GM18858 (cell line): ENCODE data around the gene CYP8B1.

ENCODE experiments used
- ATAC-seq: cut with Tn5 transposase; IDR thresholded peaks from one replicate; pipeline ENCODE4 v1.9.1; 2021; ENCODE audit not compliant: unreplicated experiment

The CYP8B1 gene

DNA sequence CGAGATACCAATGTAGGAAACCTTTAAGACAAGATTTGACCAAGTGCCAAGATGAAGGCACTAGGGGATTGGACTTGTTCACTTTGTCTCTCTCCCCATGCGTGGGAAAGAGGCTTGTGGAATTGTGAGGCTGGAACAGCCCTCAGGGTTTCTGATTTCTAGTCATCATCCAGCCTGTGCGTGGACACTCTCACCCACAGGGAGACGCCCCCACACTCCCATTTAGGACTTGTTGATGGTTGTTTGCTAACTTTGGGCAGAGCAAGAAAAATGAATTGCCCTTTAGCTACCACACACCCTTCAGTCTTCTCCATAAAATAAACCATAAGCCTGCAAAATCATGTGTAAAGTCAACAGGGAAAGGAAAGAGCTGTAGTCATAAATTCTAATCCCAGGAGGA lies 48.0 kb downstream of the CYP8B1 start:
- no peak for ATAC-seq

DNA sequence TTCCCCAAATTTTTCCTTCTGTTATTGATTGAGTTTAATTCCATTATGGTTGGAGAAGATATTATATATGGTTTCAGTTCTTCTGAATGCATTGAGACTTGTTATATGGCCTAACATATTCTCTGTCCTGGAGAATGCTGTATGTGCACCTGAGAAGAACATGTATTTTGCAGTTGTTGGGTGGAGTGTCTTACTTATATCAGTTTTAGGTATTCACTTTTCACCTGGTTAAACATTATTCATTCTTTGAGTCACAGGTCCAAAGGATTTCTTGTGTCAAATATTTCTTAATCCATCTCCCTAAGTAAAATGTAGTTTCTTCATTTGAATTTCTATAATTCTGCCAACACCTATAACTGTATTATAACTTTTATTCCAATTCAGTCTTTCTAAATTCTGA lies 48.7 kb downstream of the CYP8B1 start:
- no peak for ATAC-seq

DNA sequence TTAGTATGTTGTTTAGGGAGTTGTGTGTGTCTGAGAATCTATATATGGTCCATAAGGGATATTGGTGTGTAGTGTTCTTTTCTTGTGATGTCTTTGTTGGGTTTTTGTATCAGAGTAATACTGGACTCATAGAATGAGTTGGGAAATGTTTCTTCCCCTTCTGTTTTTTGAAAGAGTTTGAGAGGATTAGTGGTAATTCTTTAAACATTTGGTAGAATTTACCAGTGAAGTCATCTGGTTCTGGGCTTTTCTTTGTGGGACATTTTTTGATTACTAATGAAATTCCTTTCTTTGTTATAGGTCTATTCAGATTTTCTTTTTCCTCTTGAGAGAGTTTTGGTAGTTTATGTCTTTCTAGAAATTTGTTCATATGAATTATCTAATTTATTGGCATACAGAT lies 49.5 kb downstream of the CYP8B1 start:
- no peak for ATAC-seq

DNA sequence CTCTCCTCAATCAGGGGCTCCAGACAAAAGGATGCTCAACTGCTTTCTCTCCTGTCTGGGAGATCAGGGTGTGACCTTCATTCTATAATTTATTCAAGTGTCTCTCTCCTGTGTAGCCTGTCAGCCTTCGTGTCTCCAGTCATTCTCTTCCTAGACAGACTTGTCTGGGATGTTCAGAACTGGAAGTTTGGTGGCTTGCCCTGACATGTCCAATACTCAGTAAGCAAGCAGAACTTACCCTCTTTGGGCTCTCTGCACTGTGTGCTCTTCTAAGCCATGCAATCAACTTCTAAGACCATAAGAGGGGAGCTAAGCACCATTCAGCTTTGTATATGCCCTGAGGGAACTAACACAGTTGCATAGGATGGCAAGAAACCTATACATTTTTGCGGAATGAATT lies 52.3 kb downstream of the CYP8B1 start:
- ATAC-seq: no peak

DNA sequence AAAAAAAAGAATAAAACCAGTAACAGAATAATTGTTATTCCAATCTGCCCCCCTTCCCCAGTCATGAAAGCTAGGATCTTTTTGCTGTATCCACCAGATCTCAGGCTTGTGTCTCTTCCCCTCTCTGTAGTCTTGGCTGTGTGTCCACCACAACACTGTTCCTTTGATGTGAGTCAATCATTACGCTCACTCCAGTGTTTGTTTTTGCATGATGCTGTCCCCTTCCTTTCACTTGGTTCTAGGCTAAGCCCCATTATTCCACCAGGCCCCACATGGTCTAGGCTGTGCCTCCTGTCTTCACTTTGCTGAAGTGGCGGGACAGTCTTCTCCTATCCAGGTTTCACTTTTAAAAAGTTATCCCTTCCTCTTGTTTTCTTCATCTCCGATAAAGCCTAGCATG lies 52.9 kb downstream of the CYP8B1 start:
- ATAC-seq: no peak
